Stimulated activated CD4-positive, alpha-beta T cell treated with anti-CD3 and anti-CD28 coated beads, TNF-alpha, amount 100 ng/mL, for 48 hours (primary cell): ENCODE results near the gene SAMD4B.

Experiments
- DNase-seq, 3 donors: peaks; one replicate each; pipeline ENCODE4 v3.0.0-alpha.2; 2020; ENCODE audit warnings: low read depth in 3 of 3

Gene SAMD4B

DNA sequence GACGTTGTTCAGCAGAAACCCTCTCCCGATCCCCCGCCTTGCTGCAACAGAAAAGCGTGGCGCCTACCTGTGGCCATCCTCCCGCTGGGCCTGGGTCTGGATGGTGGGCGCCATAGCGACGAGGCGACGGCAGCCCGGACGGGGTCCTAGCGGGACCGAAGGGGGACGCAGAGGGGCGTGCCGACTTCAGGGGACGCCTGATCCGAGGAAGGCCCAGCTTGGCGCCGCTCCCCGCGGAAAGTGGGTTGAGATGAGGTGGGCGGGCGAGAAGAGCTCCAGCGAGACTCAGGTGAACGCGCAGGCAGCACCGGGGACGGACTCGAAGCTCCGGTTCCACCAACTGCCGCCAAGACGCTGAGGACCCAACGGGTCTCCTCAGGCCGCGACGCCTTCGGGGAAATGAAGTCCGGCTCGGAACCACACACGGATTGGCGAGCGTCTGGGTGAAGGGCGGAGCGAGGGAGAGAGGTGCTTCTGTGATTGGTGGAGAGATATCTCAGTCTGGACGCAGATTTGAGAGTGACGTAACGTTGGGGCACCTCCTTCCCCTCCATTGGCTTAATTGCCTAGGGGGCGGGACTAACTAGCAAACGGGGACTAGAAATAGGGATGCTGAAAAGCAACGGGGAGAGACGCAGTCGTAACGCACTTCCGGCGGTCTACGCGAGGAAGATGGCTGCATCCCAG lies 48.7 kb downstream of the SAMD4B start, which contains the start of the genes MED29 and PAF1:
Gene MED29, plus strand, starts transcription at position 628 of the 687 bp plus-strand sequence. Its CDS starts 45 bp downstream, at position 673.
Gene PAF1, minus strand, starts transcription at position 356 of the 687 bp plus-strand sequence. Its CDS starts 242 bp downstream, at position 114.
- DNase-seq: peak; percentile 86 to 96 (median 89)

DNA sequence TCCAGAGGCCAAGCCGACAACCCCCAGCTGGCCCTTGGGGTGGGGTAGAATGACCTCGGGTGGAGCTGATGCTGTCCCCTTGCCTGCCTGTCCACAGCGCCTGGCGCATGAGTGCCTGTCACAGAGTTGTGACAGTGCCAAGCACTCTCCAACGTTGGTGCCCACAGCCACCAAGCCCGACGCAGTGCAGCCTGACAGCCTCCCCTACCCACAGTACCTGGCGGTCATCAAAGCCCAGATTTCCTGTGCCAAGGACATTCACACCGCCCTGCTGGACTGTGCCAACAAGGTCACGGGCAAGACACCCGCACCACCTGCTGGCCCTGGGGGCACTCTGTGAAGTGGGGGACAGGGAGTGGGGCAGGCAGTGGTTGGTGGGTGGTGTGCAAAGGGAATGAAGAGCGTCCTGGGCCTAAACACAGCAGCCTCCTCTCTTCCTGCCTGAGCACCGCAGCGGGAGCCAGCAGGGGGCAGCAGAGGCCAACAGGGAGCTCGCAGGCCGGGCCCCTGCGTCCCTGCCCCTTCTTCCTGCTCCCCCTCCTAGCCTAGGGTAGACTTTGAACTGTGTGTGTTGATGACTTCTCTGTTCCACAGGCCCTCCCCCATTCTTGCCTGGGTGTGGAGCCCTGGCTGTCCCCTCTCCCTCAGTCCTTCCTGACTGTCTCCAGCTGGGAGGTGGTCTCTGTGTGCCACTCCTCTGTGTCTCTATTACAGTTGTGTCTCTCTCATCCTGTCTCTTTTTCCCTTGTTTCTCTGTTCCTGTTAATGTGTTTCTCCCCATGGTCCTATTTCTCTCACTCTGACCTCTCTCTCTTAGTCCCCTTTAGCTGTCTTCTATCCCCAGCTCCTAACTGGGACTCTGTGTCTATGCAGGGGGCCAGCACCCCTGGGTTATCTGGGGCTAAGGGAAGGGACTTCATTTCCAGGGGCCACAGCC lies 55.4 kb downstream of the SAMD4B start:
- DNase-seq: peak; percentile 88 to 96 (median 91)

DNA sequence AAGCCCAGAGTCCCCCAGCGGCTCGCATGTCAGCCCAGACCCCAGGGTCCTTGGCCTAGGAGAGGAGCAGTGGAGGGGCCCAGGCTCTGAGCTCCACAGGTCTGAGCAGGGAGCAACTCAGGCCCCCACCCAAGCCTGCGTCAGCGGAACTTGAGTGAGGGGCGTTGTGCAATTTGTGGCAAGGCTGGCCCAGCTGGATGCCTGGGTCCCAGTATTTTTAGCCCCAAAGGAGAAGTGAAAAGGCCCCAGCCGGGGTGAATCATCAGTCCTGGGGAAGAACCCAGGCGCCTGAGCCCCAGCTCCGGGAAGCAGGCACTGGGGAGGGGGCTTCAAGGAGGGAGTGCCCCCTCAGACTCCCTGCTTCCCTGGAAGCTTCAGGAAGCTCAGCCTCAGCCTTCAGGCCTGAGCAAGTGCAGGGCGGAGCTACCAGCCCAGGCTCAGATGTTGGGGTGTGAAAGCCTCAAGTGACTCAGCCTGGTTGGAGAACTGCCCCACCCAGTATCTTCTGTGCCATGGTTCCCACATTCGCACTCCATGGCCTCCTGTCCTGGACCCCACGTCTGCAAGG lies 56.2 kb downstream of the SAMD4B start:
- DNase-seq: no peak

DNA sequence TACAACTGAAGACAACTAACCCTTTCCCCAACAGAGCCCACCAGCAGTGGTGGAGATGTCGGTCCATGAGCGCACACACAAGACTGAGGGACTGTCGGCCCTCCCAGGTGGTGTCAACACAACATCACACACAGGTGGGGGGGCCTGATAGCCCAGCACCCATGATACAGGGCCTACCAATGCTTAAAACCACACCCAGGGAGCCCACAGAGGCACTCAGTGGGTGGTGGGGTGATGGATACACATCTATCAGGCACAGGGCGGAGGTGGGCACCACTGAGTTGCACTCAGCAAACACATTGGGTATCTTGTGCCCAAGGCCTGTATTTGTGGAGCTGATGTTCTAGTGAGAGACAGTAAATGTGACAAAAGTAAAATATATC lies 57.4 kb downstream of the SAMD4B start:
- no peak for DNase-seq

DNA sequence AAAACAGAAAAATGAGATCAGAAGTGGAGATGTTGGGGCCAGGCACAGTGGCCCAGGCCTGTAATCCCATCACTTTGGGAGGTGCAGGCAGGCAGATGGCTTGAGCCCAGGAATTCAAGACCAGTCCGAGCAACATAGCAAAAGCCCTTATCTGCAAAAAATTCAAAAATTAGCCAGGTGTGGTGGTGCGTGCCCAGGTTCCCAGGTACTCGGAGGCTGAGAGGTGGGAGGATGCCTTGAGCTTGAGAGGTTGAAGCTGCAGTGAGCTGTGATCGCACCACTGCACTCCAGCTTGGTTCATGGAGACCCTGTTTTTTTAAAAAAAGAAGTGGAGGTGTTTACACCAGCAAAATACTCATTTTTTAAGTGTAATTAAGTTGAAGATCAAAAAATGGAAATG lies 57.8 kb downstream of the SAMD4B start:
- no peak for DNase-seq

DNA sequence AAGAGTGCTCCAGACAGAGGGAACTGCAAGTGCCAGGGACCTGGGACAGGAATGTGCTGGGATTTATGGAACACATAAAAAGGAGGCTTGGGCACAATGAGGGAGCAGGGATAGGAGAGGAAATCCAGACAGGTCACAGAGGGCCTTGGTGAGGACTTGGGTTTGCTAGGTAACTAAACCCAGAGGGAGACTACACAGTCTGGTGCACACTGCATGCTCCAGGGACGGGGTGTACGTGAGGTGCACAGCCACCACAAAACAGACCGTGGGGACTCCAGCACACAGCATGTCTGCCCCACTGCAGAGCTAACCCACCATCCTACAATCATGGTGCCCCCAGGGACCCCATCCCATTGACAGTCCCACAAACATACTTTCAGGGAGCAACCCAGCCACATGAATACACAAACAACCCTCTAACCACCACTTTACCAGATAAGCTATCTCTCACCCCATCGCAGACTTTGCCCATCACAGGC lies 58.9 kb downstream of the SAMD4B start:
- no peak for DNase-seq

DNA sequence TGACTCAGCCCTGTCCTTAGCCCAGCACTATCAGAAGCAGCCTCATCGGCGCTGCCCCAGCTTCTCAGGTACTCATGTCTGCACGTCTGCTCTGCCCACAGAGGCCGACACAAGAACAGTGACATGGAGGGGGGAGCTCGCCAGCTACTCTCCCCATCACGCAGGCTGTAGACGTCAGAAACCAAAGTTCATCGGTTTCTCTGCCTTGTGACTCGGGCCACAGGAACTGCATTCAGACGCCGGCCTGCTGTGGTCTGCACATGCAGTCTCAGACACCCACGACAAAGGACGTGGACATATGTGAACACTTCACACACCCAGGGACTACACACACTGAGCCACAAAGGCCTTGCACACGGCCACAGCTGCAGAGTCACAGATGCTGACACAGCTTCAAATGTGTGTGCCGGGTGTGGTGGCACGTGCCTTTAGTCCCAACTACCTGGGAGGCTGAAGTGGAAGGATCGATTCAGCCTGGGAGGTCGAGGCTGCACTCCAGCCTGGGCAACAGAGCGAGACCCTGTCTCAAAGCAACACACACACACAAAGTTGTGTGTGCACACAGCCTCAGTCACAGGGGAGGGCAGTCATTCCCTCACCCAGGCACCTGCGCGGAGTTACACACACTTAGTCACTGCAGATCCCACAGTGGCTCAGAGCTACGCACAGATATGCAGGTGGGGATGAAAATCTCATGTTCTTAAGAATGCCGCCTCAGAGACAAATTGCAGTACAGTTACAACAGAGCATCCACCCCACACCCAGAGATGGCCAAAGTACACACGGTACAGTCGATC lies 59.5 kb downstream of the SAMD4B start:
- peak in 2 of 3 donors; percentile 67 to 86 for DNase-seq

DNA sequence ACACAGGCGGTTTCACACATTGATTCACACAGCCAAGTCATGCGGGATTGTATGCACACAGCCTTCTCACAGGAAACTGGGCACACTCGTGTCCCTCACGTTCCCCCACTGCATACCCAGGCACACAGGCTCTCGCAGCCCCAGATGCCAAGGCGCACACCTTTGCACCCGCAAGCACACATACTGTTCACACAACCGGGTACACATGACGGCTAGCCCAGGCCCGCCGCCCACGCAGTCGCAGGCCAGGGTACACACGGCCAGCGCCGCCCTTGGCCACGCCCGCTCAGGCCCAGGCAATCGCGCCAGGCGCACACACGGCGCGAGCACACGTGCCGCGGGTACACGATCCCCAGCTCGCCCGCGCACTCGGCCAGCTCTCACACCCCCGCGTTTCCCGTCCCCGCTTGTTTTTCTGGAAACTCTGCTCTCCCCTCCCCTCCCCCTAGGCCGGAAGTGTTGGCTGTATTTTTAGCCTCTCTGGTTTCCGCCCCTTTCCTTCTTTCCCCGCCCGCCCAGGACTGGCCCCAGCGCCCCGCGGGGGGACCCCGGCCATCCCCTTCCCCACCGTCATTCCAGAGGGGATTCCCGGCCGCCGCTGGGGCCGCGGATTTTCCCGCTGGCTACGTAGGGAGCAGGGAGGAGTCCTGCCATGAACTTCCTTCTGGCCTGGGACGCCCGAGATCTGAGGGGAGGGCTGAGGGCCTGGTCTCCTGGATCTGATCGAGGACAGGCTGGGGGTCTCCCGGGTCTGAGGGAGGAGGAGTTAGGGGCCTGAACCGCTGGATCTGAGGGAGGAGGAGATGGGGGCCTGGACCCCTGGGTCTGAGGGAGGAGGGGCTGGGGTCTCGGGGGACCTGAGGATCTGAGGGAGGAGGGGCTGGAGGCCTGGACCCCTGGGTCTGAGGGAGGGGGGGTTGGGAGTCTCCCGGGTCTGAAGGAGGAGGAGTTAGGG lies 60.4 kb downstream of the SAMD4B start:
- peak; percentile 74 to 84 (median 79) for DNase-seq

GRCh38 chr19:39403331-39404312 lies 61.4 kb downstream of the SAMD4B start:
- DNase-seq: peak; percentile 91 to 96 (median 92)

- DNase-seq: no peak
Measured at GRCh38 chr19:39405261-39405957, 63.2 kb downstream of the SAMD4B start.

GRCh38 chr19:39405958-39406655 lies 63.9 kb downstream of the SAMD4B start:
- DNase-seq: peak; percentile 47 to 84 (median 73)

DNA sequence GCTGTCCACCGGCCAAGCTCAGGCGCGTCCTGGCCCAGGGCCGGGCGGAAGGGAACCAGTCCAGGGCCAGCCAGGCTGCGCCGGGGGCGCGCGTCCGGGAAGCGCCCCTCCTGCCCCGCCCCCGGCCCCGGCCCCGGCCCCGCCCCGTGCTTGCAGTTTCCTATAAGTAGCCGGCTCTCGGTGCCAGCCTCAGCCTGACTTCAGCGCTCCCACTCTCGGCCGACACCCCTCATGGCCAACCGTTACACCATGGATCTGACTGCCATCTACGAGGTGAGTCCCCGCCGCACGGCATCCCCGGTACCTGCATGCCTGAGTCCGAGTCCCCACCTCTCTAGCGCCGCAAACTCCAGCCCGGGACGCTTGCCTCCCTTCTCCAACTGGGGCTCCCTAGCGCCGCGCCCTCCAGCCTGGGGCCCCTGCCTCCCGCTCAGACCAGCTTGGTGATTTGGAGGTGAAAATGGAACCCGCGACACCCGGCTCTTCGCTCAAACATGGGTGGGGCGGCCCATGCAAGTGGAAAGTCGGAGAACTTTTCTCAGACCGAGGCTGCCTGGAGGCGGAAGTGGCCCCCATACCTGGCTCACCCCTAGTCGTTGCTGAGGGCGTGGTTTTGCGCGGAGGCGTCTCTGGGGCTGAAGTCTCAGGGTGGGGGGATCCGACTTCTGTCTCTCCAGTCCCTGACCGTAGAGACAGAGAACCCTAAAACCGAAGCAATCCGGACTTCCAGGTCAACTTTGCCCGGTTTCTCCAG lies 64.6 kb downstream of the SAMD4B start, which contains the start of gene ZFP36:
Gene ZFP36, plus strand, starts transcription at position 192 of the 754 bp plus-strand sequence. Its CDS starts 58 bp downstream, at position 250.
- peak; percentile 77 to 87 (median 80) for DNase-seq

- DNase-seq: no peak
Measured at GRCh38 chr19:39407410-39407659, 65.1 kb downstream of the SAMD4B start.

DNA sequence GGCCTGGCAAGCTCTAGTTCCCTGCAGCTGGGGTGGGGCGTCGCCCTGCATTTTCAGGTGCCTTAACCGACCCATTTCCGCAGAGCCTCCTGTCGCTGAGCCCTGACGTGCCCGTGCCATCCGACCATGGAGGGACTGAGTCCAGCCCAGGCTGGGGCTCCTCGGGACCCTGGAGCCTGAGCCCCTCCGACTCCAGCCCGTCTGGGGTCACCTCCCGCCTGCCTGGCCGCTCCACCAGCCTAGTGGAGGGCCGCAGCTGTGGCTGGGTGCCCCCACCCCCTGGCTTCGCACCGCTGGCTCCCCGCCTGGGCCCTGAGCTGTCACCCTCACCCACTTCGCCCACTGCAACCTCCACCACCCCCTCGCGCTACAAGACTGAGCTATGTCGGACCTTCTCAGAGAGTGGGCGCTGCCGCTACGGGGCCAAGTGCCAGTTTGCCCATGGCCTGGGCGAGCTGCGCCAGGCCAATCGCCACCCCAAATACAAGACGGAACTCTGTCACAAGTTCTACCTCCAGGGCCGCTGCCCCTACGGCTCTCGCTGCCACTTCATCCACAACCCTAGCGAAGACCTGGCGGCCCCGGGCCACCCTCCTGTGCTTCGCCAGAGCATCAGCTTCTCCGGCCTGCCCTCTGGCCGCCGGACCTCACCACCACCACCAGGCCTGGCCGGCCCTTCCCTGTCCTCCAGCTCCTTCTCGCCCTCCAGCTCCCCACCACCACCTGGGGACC lies 65.6 kb downstream of the SAMD4B start:
- no peak for DNase-seq

GRCh38 chr19:39408392-39409207 lies 66.4 kb downstream of the SAMD4B start:
- no peak for DNase-seq
